Measurements from ENCODE around the gene LAMA2.

The LAMA2 gene

DNA sequence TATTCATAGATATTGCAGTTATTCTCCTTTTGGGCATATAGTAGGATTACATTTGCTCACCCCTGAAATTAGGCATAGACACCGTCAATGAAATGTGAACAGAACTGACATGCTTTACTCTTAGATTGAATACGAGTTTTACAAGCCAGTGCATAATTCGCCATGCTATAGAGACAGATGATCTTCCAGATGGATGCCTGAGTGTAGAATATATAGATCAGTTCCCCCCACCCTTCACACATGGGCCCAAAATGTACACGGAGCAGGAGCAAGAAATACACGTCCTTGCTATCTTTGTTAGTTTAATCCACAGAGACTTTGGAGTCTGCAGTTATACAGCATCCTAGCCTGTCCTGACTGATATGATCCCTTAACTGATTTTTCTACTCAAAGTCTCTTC, 47.4 kb downstream of the LAMA2 start:
- no peak for TF ChIP-seq GATA3 (IDR thresholded peaks at IDR 0.05; ENCODE audit: low read depth, low read length)
- no peak for TF ChIP-seq GATA2 (IDR thresholded peaks at IDR 0.05; ENCODE audit: low read depth, low read length)

- TF ChIP-seq GATA2 (IDR thresholded peaks at IDR 0.05; ENCODE audit: low read depth, low read length) (no peak), GATA3 (IDR thresholded peaks at IDR 0.05; ENCODE audit: low read depth, low read length) (no peak)
These were observed 49.1 kb downstream of the LAMA2 start for GRCh38 chr6:128932061-128932460.

DNA sequence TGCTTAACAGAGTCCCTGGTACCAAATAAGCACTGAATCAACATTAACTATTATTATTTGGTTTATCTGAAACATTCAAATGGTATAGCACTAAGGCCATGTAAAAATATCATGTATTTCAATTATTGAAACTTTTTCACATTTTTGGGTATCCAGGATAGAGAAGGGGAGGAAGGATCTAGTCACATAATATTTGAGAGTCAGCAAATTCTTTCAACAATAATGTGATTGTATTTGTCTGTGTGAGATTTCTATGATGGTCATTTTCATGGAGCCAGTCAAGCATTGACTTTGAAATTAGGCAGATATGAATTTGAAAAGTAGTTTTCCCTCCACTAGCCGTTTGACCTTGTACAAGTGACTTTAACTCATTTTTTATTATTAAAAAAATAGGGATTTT, 67.9 kb downstream of the LAMA2 start:
- no peak for TF ChIP-seq GATA2 (IDR thresholded peaks at IDR 0.05; ENCODE audit: low read depth, low read length)
- TF ChIP-seq GATA3 (IDR thresholded peaks at IDR 0.05; ENCODE audit: low read depth, low read length), result no peak

DNA sequence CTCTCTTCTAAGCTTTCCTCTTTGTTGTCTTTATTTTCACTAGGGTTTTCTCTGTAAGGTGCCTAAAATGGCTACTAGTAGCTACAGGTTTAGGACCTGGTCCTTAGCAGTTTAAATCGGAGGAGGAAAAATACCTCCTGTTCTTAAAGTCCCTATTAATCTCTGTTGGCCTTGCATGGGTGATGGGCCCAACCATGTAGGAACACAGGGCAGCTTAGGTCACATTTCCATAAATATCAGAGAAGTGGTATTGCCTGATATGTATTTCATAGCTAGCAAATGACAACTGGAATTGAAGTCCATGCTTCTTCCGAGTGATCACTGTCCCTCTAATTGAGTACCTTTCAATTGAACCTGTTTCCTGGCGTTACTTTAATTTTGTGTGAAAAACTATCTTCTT, 70.0 kb downstream of the LAMA2 start:
- TF ChIP-seq GATA3 (IDR thresholded peaks at IDR 0.05; ENCODE audit: low read depth, low read length), result no peak

DNA sequence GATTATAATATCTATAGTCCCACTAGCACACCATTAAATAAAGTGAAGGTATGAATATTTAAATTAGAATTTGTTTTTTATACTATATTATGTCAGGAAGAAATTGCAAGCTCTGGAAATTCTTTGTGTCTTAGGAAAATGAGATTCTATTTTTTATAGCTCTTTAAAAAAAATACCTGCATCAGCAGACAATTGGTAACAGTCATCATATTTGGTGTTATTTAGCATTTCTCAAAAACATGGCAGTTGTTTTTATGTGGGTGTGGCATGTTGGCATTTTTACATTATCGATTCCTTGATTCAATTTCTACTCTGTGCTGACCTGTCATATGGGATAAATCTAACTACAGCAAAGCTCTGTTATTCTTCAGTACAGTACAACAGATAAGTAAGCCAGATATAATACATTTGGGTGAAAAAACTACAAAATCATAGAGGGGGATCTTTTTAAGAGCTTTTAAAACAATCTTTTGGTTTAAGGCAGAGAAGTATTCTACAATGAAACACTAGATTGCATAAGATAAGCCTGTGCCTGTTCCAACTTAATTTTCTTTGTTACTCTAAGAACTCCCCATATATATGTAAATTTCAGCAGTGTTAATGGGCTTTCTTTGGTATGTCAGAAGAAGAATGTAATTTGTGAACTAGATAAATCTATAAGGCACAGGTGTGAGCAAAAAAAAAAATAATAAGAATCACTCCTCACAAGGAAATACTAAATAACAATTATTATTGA, 71.5 kb downstream of the LAMA2 start:
- TF ChIP-seq GATA2 (IDR thresholded peaks at IDR 0.05; ENCODE audit: low read depth, low read length) (no peak), GATA3 (IDR thresholded peaks at IDR 0.05; ENCODE audit: low read depth, low read length) (no peak)

- TF ChIP-seq GATA2 (IDR thresholded peaks at IDR 0.05; ENCODE audit: low read depth, low read length), result no peak
- TF ChIP-seq GATA3 (IDR thresholded peaks at IDR 0.05; ENCODE audit: low read depth, low read length), result no peak
These were observed 80.6 kb downstream of the LAMA2 start for GRCh38 chr6:128963561-128963960.

DNA sequence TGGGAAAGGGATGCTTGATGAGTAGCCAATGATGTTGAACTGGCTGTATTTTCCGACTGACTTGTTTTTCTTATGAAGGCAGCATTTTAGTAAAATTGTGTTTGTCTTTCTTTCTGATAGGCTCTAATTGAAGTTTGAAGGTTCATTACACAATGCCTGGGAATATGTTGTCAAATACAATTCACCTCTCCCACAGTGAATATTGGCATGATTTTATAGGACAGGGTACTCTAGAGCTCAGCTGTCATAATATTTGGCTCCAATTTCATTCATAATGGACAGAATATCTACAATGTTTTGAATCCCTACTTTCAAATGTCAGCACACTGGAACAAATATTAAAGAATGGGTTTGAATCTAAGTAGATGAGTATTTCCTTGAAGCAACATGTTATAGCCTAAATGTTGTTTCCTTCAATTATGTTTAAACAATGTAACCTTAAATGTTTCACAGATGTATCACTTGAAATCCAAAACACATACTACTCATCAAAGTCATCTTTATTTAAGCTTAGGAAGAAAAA, 81.4 kb downstream of the LAMA2 start:
- TF ChIP-seq GATA2 (IDR thresholded peaks at IDR 0.05; ENCODE audit: low read depth, low read length) (no peak), GATA3 (IDR thresholded peaks at IDR 0.05; ENCODE audit: low read depth, low read length) (no peak)

DNA sequence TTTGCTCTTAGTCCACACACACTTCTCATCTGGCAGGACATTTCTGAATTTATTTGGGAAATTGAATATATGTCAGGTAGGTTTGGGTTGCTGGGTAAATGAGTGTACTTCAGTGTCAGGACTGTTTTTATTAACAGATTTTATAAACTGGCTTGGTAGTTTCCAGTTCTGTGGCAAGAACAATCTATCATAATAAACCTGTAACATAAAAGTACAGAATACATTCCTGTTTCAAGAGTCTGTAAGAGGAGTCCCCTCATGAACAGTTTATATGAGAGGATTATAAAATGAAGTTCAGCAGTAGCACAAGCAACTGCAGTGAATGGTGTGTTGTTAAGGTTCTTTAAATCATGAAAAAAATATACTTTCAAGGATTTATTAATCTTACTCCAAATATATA, 81.8 kb downstream of the LAMA2 start:
- TF ChIP-seq GATA3 (IDR thresholded peaks at IDR 0.05; ENCODE audit: low read depth, low read length), result no peak
- no peak for TF ChIP-seq GATA2 (IDR thresholded peaks at IDR 0.05; ENCODE audit: low read depth, low read length)

- TF ChIP-seq GATA3 (IDR thresholded peaks at IDR 0.05; ENCODE audit: low read depth, low read length), result no peak
- TF ChIP-seq GATA2 (IDR thresholded peaks at IDR 0.05; ENCODE audit: low read depth, low read length), result no peak
These were observed 84.0 kb downstream of the LAMA2 start for GRCh38 chr6:128966934-128967333.

- TF ChIP-seq GATA3 (IDR thresholded peaks at IDR 0.05; ENCODE audit: low read depth, low read length) (no peak), GATA2 (IDR thresholded peaks at IDR 0.05; ENCODE audit: low read depth, low read length) (no peak)
These were observed 96.1 kb downstream of the LAMA2 start for GRCh38 chr6:128979071-128979470.

DNA sequence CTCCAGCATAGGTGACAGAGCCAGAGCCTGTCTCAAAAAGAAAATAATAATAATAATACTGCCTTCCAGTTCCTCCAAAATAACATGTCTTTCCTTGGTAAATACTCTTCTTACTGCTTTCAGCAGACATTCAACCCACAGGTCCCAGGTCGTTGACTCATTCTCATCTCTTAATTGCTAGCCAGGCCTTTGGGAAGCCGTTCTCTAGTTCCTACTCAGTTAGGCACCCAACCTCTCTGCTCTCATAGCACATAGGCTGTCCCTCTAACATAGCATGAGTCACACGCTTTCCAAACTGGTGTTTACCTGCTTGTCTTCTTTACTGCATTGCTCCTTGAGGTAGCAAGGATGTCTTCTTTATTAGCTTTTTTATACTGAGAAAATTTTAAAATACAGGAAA, 98.8 kb downstream of the LAMA2 start:
- no peak for TF ChIP-seq GATA2 (IDR thresholded peaks at IDR 0.05; ENCODE audit: low read depth, low read length)
- no peak for TF ChIP-seq GATA3 (IDR thresholded peaks at IDR 0.05; ENCODE audit: low read depth, low read length)

DNA sequence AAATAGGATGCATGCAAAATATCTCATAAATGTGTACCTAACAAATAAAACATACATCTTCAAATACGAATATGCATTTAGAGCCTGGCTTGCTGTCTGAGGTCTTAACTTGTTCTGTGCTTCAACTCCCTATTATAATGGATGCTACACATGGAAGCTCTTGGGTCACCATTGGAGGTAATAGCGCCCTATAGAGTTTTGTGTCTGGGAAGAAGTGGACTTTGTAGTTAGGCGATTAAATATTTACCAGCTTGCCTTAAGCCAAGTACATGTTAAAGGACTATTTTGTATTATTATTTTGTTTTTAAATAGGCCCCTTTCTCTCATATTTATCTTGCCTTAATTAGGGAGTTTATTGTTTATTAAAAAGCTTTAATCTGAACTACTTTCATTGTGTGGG, 107.4 kb downstream of the LAMA2 start:
- TF ChIP-seq GATA2 (IDR thresholded peaks at IDR 0.05; ENCODE audit: low read depth, low read length), result no peak
- TF ChIP-seq GATA3 (IDR thresholded peaks at IDR 0.05; ENCODE audit: low read depth, low read length), result no peak

DNA sequence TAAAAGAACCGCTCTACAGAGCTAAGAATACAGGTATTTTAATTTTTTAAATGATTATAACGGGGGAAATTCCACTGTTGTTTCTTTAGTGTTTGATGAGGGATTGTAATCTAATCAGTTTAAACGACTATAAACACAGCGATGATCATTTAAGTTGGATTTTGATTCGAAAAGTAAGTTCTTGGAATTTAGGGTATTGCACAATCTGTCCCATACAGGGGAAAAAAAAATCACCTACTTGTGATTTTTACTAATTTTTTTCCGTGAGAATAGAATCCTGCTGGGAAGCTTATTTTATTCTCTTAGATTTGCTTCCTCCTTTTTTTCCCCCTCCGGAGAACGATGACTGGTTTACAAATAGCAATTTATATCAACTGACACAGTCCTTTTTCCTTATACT, 108.0 kb downstream of the LAMA2 start:
- TF ChIP-seq GATA2 (IDR thresholded peaks at IDR 0.05; ENCODE audit: low read depth, low read length) (no peak), GATA3 (IDR thresholded peaks at IDR 0.05; ENCODE audit: low read depth, low read length) (no peak)

- TF ChIP-seq GATA2 (IDR thresholded peaks at IDR 0.05; ENCODE audit: low read depth, low read length), result no peak
- no peak for TF ChIP-seq GATA3 (IDR thresholded peaks at IDR 0.05; ENCODE audit: low read depth, low read length)
These were observed 110.2 kb downstream of the LAMA2 start for GRCh38 chr6:128993166-128993565.

DNA sequence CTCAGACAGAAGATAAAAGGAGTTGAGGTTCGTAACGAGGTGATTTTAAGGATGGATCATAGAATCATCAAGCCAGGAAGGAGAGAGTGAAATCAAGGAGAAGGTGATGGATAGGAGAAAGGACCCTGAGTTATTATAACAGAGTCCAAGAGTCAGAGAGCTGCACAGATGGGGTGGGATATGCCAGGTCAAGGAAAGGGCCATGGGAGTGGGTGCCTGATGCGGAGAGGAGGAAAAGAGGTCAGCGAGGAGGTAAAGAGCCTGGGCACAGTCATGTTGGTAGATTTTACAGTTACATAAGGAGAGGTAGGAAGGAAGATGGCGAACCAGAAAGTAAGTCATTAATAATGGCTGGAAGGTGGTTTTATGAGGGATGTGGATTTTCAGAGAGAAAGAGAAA, 114.9 kb downstream of the LAMA2 start:
- TF ChIP-seq GATA2 (IDR thresholded peaks at IDR 0.05; ENCODE audit: low read depth, low read length), result no peak
- TF ChIP-seq GATA3 (IDR thresholded peaks at IDR 0.05; ENCODE audit: low read depth, low read length), result no peak

Data from SH-SY5Y (cell line).